Posterior vena cava (tissue), 2 donors: ENCODE results near the gene ZNF548. TPM values are rescaled to one million over a fixed set of nuclear protein-coding genes. Genes with fewer than 3 reads are reported as not detected.
"Not testable (repeated sequence)": the region's sequence is repeated elsewhere in the genome, so short reads cannot be mapped to it uniquely, and the experiment has no call there.

Experiments
- DNase-seq: peaks from one replicate; pipeline ENCODE4 v3.0.0-alpha.2; 2020; ENCODE audit warnings: low spot score
- intact Hi-C, 2 donors: fragments of 100-400 bp; cut with DNase I; formaldehyde crosslinking; loops; one replicate each; pipeline versions ENCODE4 v1.14.1 to v1.14.2; 2022 to 2023
- long read RNA-seq, 2 donors: library from polyadenylated mRNA; unstranded; transcript quantifications; one replicate each; pipeline ENCODE4 v2.0.0, GENCODE V29; 2020 to 2021
- total RNA-seq, 2 donors: library from RNA; stranded (reverse); fragmentation: NEBNext Ultra II Directional; extraction: Animal tissue kit (Norgen Biotek cat#: 25700); gene quantifications; one replicate each; pipeline ENCODE4 v1.2.1, GENCODE V29; 2021
- donor health status: DM: yes; HTN: yes; CAD: no.
- donor health status: DM: yes; HTN: yes; CAD: no.

The ZNF548 gene
- 10 to 100 TPM; 16.4 to 18.7 TPM for total RNA-seq
- long read RNA-seq, donor 1, partial matches to known transcripts = 0 of 1 reads
- long read RNA-seq, donor 1, other reads (novel, unspliced or antisense) = 0 of 1 reads
- long read RNA-seq, donor 2, transcript ZNF548-201 (4 exons, 2,115 nt) = major isoform, 8 of 9 reads
- long read RNA-seq, donor 2, partial matches to known transcripts = 0 of 9 reads
- long read RNA-seq, donor 2, other reads (novel, unspliced or antisense) = 1 of 9 reads

DNA sequence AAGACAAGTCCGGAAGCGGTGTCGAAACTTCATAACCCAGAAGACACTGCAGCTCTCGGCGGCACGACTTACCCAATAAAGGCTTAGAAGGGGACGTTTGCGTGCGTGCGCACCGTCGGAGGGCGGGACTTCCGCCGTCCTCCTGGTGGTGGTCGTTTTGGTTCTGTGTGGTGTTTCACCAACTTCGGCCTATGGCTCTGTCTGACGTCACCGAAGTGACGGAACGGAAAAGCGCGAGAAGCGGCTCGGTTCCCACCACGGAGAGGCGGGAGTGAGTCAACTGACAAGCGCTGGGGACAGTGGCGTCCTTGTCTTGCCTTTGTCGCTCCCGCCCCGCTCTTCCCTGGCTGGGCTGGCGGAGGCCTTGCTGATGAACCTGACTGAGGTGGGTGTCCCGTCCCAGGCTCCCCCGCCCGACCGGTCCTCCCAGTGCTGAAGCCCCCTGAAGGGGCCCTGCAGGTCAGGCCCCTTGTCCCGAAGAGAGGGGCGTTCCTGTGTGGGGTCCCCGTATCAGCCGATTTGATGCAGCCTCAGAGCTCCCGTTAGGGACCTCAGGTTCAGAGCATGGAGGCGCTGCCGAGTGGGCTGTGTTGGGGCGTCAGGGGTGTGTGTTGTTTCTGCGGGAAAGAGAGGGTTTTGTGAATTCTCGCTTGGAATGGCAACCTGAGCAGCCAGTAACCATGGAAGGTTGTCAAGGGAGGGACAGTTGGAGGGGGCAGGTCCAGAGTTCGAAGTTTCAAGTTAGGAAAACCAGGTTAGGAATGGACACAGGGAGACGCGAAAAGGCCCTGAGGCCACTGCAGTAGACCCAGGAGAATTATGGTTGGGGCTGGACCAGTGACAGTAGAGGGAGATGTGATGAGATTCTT, at the start of gene ZNF548:
ZNF548 (plus strand) TSS at position 125 of the 869 bp plus-strand sequence; CDS start at position 371, 246 bp downstream.
- peak; percentile 99 for DNase-seq

GRCh38 chr19:57342582-57342981, 47.1 kb upstream of the ZNF548 start:
- intact Hi-C loops = no loop called here

More for the DNA sequence above, at the start of gene ZNF548:
- intact Hi-C loops = no loop called here

GRCh38 chr19:57348136-57348535, 41.5 kb upstream of the ZNF548 start:
- DNase-seq = no peak
- intact Hi-C loops = no loop called here

More at GRCh38 chr19:57342582-57342981, 47.1 kb upstream of the ZNF548 start:
- no peak for DNase-seq

DNA sequence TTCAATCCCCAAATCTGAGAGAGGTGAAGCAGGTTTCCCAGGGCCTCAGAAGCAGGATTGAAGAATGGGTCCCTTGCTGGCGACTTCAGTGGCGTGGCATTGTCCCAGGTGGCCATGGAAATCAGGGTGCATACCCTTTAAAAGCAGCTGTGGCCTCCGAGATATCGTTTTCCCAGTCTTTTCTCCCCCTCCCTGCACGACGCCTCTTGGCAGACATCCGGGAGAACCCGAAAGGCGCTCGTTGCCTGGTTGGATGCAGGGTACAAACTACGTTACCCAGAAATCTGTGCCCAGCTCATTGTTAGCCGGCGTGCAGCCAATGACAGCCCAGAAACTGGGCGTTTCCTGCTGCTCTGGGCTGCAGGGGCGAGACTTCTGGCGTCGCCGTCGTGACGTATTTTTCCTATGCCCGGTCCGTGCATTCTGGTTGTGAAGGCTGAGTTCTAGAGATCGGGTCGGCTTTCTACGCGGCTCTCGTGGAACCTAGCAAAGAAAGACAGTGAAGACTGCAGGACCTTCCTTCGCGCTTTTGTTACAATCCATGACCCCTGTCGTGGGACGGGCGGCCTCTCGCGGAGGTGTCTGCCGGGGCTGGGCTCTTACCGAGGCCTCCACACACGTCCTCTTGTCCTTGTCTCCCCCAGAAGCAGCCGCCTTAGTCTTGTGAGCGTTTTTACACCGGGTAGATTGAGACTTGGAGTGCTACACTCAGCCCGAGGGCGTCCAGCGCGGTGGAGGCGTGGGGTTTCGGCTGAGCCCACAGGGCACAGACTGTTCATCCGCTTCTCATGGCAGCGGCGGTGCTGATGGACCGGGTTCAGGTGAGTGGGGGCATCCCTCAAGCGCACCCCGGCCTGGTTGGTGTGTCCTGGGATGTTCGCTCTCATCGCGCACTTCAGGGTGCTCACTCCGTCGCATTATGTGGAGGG, 38.5 kb upstream of the ZNF548 start, which contains the start of gene ZNF304:
ZNF304 (plus strand) TSS at position 395 of the 929 bp plus-strand sequence; CDS start at position 789, 394 bp downstream.
- peak; percentile 97 for DNase-seq
- intact Hi-C loops = no loop called here

DNA sequence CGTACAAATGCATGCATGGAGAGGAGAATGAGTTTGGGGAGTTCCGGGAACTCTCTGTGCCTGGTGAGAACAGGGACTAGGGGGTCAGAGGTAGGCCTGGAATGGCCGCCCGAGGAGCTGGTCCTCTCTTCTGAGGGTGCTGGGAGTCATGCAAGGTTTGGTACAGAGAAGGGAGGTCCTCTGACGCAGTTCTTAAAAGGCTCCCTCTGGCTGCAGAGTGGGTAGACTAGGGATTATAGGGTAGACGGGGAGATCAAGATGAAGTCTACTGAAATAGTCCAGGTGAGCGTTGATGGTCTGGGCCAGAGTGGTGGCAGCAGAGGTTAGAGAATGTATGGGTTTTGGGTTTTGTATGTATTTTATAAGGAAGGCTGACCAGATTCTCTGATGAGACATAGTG, 37.8 kb upstream of the ZNF548 start:
- intact Hi-C loops = no loop called here
- DNase-seq = no peak

DNA sequence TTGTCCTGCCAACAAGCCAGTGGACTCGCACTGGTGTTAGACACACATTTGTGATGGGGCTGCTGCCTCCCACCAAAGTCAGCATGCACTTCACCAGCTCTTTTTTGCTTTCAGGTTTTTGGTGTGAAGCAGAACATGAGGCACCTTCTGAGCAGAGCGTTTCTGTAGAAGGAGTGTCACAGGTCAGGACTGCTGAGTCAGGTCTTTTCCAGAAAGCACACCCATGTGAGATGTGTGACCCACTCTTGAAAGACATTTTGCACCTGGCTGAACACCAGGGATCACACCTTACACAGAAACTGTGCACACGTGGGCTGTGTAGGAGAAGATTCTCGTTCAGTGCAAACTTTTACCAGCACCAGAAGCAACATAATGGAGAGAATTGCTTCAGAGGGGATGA, 33.7 kb upstream of the ZNF548 start:
- intact Hi-C loops = no loop called here
- DNase-seq = no peak

DNA sequence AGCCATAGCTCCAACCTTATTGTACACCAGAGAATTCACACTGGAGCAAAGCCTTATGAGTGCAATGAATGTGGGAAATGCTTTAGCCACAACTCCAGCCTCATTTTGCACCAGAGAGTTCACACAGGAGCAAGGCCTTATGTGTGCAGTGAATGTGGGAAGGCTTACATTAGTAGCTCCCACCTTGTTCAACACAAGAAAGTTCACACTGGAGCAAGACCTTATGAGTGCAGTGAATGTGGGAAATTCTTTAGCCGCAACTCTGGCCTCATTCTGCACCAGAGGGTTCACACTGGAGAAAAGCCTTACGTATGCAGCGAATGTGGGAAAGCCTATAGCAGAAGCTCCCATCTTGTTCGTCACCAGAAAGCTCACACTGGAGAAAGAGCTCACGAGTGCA, 32.2 kb upstream of the ZNF548 start:
- intact Hi-C loops = no loop called here
- DNase-seq = no peak

DNA sequence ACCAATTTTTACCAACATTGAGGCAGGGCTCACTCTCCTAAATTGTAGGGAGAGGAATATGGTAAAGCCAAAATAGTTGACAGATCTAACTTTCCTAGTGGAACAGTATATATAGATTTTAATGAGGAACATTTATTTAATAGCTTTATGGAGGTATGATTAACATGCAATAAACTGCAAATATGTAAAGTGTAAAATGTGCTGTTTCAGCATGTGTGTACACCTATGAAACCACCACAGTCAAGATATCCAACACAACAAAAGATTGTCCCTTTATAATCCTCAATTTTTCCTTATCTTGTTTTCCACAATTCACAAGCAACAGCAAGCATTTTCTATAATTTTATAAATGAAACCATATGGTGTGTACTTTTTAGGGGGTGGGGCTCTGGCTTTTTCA, 30.4 kb upstream of the ZNF548 start:
- intact Hi-C loops = no loop called here
- no peak for DNase-seq

DNA sequence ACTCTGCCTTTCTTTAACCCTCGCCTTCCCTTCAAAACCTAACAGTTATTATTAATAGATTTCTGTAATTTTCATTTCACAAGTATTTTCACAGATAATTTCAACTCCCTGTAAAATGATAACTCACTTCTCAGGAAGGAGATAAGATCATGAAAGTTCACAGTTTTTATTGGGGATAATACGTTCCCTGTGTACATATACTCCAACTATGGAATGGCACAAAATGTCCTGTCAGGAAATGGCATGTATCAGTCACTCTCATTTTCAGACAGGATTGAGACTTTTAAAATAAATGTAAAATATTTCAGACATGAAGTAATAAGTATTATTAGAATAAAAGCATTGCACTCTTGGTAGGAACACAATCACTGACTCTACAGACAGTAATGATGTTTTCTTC, 27.2 kb upstream of the ZNF548 start:
- DNase-seq = no peak
- intact Hi-C loops = no loop called here

- DNase-seq = peak; percentile 100
- intact Hi-C loops = no loop called here
These were observed 26.5 kb upstream of the ZNF548 start, which contains the start of the genes TRAPPC2B and ZNF547 for GRCh38 chr19:57362997-57363687. TRAPPC2B (plus strand) TSS chr19:57363551; CDS start chr19:57364834, 1,283 bp downstream. ZNF547 (plus strand) TSS chr19:57363551; CDS start chr19:57368556, 5,005 bp downstream.

- intact Hi-C loops = no loop called here
- peak; percentile 79 for DNase-seq
These were observed 25.9 kb upstream of the ZNF548 start for GRCh38 chr19:57363688-57364181.

DNA sequence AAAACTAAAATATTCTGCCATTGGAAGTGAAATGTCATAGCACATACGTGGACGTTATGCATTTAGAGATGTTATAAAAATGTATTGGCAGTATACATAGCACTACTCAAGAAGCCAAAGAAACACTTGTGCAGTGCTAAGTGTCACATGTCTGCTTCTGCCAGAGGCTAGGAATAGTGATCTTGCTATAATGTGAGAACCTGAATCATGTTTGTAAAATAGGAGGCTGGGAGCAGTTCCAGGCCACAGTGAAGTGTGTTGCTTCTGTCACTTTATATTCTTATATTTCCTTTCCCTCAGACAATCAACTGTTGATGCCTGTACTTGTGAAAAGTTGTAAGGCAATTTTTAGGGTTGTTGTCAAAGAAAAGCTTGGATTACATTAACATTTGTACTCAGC, 22.9 kb upstream of the ZNF548 start:
- intact Hi-C loops = no loop called here
- DNase-seq = no peak

GRCh38 chr19:57374179-57374578, 15.5 kb upstream of the ZNF548 start:
- intact Hi-C loops = no loop called here
- DNase-seq = no peak

DNA sequence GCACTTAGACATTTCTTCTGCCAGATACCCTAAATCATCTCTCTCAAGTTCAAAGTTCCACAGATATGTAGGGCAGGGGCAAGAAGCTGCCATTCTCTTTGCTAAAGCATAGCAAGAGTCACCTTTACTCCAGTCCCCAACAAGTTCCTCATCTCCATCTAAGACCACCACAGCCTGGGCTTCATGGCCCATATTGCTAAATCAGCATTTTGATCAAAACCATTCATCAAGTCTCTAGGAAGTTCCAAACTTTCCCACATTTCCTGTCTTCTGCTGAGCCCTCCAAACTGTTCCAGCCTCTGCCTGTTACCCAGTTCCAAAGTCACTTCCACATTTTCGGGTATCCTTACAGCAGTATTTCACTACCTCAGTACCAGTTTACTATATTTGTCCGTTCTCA, 15.0 kb upstream of the ZNF548 start:
- intact Hi-C loops, DNase-seq: not testable (repeated sequence)

DNA sequence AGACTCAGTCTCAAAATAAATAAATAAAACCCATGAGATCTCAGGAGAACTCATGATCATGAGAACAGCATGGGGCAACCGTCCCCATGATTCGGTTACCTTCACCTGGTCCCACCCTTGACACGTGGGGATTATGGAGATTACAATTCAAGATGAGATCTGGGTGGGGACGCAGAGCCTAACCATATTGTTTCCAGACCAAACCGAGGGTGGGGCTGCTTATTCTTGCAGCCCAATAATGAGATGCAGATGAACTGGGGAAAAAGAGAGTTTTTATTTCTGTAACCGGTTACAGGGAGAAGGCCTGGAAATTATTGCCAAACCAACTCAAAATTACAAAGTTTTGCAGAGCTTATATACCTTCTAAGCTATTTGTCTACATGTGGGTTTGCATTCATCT, 13.5 kb upstream of the ZNF548 start:
- intact Hi-C loops = no loop called here
- no peak for DNase-seq

- DNase-seq = no peak
- intact Hi-C loops = no loop called here
These were observed 12.0 kb upstream of the ZNF548 start for GRCh38 chr19:57377498-57378146.

- intact Hi-C loops = no loop called here
- no peak for DNase-seq
These were observed 8.7 kb upstream of the ZNF548 start for GRCh38 chr19:57380923-57381322.
